ENCODE results near the gene ATXN1L.
"Not testable (repeated sequence)": the region's sequence is repeated elsewhere in the genome, so short reads cannot be mapped to it uniquely, and the experiment has no call there.

ATXN1L gene

GRCh38 chr16:71852561-71852960, 6.8 kb downstream of the ATXN1L start:
- DNase-seq: no peak

GRCh38 chr16:71853413-71853812, 7.6 kb downstream of the ATXN1L start:
- DNase-seq: no peak

- no peak for DNase-seq
Observed at GRCh38 chr16:71854369-71854948, 8.7 kb downstream of the ATXN1L start.

GRCh38 chr16:71855937-71856662, 10.3 kb downstream of the ATXN1L start:
- no peak for DNase-seq

- DNase-seq: no peak
Observed at GRCh38 chr16:71859762-71860521, 14.2 kb downstream of the ATXN1L start.

- no peak for DNase-seq
Observed at GRCh38 chr16:71863995-71864394, 18.2 kb downstream of the ATXN1L start.

- DNase-seq: no peak
Observed at GRCh38 chr16:71865173-71865863, 19.5 kb downstream of the ATXN1L start.

- not testable (repeated sequence) for DNase-seq
Observed at GRCh38 chr16:71867175-71867574, 21.4 kb downstream of the ATXN1L start.

- no peak for DNase-seq
Observed at GRCh38 chr16:71867939-71868338, 22.2 kb downstream of the ATXN1L start.

- no peak for DNase-seq
Observed at GRCh38 chr16:71869089-71869488, 23.3 kb downstream of the ATXN1L start.

- DNase-seq: no peak
Observed at GRCh38 chr16:71870818-71871217, 25.0 kb downstream of the ATXN1L start.

- no peak for DNase-seq
Observed at GRCh38 chr16:71873199-71873598, 27.4 kb downstream of the ATXN1L start.

- DNase-seq: no peak
Observed at GRCh38 chr16:71878911-71879310, 33.1 kb downstream of the ATXN1L start.

- DNase-seq: no peak
Observed at GRCh38 chr16:71880176-71880575, 34.4 kb downstream of the ATXN1L start.

GRCh38 chr16:71882505-71883167, 36.9 kb downstream of the ATXN1L start:
- peak; percentile 53 for DNase-seq

- DNase-seq: peak; percentile 29
Observed at GRCh38 chr16:71883168-71883848, 37.5 kb downstream of the ATXN1L start.

GRCh38 chr16:71883849-71884638, 38.3 kb downstream of the ATXN1L start, which contains the start of gene ZNF821:
Gene ZNF821 (minus strand): TSS chr16:71884182. CDS start chr16:71879946, 4,236 bp downstream.
- DNase-seq: peak; percentile 56

GRCh38 chr16:71885261-71885650, 39.5 kb downstream of the ATXN1L start:
- no peak for DNase-seq

GRCh38 chr16:71889147-71889546, 43.4 kb downstream of the ATXN1L start:
- DNase-seq: no peak

GRCh38 chr16:71893888-71894228, 48.1 kb downstream of the ATXN1L start:
- DNase-seq: no peak

GRCh38 chr16:71894229-71894920, 48.6 kb downstream of the ATXN1L start:
- peak; percentile 13 for DNase-seq

Measured in activated CD4-positive, alpha-beta T cell treated with anti-CD3 and anti-CD28 coated beads for 1 hour (primary cell).